NCI-H748 treated with DMSO at 0.1 percent for 48 hours (cell line): ENCODE results near the gene SSUH2.
A peak's percentile ranks its signal among the peaks of the same experiment; 100 is the strongest.
"Not testable (repeated sequence)": the region's sequence is repeated elsewhere in the genome, so short reads cannot be mapped to it uniquely, and the experiment has no call there.

Source experiments
- DNase-seq: peaks from one replicate; lab custom pipeline; 2025; lab: John Stamatoyannopoulos, UW

Gene SSUH2, protein sequence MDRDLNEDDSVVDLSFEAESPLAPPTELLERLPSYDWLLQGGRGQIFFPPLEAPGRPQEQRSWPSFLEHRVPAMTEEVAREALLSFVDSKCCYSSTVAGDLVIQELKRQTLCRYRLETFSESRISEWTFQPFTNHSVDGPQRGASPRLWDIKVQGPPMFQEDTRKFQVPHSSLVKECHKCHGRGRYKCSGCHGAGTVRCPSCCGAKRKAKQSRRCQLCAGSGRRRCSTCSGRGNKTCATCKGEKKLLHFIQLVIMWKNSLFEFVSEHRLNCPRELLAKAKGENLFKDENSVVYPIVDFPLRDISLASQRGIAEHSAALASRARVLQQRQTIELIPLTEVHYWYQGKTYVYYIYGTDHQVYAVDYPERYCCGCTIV

DNA sequence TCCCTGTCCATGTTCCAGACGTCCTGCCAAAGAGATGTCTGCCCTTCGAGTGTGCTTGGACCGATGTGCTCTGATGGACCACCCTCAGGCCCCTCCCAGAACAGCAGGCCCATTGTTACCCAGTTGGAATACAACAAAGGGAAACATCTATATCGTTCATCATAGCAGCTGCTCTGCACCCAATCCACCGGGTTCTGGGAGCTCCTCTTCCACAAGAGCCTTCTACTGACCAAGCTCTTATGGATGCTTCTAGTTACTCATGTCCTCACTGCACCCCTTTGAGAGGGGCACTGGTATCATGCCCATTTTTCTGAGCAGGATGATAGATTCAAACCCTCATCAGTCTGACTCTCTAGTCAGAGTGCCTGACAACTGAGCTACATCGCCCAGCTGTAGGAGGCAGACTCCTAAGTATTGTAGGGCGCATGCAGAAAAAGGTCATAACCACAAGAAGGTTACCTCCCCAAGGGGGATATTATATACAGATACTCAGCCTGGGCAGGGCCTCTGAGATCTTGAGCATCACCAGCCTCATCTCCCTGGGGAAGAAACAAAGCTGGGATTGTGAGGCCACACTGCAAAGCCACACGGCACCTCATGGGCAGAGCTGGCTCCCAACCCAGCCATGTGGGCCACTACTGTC lies at the start of gene SSUH2:
SSUH2 (minus strand) TSS at position 51 of the 643 bp plus-strand sequence; CDS start at position 11, 40 bp downstream.
- no peak for DNase-seq

DNA sequence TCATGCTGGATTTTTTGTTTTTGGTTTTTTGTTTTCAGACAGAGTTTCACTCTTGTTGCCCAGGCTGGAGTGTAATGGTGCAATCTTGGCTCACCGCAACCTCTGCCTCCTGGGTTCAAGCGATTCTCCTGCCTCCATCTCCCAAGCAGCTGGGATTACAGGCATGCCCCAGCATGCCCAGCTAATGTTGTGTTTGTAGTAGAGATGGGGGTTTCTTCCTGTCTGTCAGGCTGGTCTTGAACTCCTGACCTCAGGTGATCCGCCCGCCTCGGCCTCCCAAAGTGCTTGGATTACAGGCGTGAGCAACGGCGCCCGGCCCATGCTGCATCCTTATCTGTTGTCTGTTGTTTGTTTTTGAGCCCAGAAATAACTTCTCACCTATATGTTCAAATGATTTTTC lies 46.7 kb upstream of the SSUH2 start:
- DNase-seq = not testable (repeated sequence)

DNA sequence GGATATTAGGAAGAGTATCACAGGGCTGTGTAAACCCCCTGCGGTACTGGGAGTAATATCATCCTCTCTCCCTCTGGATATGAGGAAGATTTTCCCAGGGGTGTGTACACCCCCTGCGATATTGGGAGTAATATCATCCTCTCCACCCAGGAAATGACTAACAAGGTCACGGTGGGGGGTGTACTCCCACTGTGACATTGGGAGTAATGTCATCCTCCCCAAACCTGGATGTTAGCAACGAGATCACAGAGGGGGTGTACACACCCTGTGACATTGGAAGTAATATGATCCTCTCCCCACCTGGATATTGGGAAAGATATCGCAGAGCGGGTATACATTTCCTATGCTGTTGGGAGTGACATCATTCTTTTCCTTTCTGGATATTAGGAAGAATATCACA lies 40.4 kb upstream of the SSUH2 start:
- DNase-seq = not testable (repeated sequence)

DNA sequence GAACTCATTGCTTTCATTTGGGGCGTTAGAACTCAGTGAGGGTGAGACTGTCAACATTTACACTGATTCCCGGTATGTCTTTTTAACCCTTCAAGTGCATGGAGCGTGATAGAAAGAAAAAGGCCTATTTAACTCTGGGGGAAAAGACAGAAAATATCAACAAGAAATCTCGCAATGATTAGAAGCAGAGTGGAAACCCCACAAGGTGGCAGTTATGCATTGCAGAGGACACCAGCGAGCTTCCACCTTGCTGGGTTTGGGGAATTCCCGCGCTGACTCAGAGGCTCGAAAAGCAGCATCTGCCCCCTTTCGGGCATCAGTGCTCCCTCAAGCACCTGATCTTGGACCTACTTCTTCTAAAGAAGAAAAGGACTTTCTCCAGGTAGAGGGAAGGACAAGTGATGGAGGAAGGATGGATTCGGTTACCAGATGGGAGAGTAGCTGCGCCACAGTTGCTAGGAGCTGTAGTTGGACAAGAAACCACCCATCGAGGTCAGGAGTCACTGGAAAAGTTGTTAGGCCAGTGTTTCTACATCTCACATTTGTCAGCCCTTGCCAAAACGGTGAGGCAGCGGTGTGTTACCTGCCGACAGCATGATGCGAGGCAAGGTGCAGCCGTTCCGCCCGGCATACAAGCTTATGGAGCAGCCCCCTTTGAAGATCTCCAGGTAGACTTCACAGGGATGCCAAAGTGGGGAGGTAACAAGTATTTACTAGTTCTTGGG lies 38.4 kb upstream of the SSUH2 start:
- DNase-seq = not testable (repeated sequence)

DNA sequence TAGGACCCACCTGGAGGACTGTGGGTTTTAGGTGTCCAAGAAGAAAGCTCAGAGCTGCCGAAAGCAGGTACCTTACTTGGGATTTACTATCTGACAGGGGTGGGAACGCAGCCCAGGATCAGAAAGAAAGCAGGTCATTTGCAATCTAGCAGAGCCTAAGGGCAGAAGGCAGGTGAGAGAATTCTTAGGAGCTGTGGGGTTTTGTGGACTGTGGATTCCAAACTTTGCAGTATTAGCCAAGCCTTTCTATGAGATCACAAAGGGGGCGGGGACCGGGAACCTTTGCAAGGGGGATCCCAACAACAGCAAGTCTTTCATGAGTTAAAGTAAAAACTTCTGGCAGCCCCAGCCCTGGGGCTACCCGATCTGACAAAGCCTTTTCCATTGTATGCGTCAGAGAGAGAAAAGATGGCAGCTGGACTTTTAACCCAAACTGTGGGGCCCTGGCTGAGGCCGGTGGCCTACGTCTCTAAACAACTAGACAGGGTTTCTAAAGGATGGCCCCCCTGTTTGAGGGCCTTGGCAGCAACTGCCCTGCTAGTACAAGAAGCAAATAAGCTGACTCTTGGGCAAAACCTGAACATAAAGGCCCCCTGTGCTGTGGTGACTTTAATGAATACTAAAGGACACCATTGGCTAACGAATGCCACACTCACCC lies 37.4 kb upstream of the SSUH2 start:
- DNase-seq = not testable (repeated sequence)

DNA sequence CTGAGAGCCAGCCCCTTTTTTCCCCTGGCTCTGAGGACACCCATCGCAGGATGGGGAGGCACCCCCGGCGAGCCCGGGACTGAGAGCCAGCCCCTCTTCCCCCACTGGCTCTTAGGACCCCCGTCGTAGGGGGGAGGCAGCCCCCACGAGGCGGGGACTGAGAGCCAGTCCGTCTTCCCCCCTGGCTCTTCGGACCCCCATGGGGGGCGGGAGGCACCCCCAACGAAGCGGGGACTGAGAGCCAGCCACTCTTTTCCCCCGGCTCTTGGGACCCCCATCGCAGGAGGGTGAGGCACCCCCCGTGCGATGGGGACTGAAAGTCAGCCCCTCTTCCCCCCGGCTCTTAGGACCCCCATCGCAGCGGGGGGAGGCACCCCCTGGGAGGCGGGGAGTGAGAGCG lies 36.8 kb upstream of the SSUH2 start:
- no peak for DNase-seq

DNA sequence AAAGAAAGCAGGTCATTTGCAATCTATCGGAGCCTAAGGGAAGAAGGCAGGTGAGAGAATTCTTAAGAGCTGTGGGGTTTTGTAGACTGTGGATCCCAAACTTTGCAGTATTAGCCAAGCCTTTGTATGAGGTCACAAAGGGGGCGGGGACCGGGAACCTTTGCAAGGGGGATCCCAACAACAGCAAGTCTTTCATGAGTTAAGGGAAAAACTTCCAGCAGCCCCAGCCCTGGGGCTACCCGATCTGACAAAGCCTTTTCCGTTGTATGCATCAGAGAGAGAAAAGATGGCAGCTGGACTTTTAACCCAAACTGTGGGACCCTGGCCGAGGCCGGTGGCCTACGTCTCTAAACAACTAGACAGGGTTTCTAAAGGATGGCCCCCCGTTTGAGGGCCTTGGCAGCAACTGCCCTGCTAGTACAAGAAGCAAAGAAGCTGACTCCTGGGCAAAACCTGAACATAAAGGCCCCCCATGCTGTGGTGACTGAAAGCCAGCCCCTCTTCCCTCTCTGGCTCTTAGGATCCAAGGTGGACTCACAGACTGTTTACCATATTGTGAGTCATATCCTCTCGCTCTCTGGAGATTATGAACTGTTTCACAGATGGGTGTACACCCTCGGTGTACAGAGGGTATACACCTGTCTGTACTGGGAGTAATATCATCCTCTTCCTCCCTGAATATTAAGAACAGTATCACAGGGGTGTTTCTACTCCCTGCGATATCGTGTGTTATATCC lies 35.4 kb upstream of the SSUH2 start:
- not testable (repeated sequence) for DNase-seq

DNA sequence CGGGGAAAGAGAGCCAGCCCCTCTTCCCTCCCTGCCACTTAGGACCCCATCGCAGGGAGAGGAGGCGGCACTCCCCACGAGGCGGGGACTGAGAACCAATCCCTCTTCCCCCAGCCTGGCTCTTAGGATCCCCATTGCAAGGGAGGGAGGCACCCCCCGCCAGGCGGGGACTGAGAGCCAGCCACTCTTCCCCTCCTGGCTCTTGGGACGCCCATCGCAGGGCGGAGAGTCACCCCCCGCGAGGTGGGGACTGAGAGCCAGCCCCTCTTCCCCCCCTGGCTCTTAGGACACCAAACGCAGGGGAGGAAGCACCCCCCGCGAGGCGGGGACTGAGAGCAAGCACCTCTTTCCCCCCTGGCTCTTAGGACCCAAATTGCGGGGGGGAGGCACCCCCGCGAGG lies 34.2 kb upstream of the SSUH2 start:
- DNase-seq = no peak

DNA sequence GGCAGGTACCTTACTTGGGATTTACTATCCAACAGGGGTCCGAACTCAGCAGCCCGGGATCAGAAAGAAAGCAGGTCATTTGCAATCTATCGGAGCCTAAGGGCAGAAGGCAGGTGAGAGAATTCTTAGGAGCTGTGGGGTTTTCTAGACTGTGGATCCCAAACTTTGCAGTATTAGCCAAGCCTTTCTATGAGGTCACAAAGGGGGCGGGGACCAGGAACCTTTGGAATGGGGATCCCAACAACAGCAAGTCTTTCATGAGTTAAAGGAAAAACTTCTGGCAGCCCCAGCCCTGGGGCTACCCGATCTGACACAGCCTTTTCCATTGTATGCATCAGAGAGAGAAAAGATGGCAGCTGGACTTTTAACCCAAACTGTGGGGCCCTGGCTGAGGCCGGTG lies 32.7 kb upstream of the SSUH2 start:
- not testable (repeated sequence) for DNase-seq

DNA sequence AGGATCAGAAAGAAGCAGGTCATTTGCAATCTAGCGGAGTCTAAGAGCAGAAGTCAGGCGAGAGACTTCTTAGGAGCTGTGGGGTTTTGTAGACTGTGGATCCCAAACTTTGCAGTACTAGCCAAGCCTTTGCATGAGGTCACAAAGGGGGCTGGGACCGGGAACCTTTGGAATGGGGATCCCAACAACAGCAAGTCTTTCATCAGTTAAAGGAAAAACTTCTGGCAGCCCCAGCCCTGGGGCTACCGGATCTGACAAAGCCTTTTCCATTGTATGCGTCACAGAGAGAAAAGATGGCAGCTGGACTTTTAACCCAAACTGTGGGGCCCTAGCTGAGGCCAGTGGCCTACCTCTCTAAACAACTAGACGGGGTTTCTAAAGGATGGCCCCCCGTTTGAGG lies 31.0 kb upstream of the SSUH2 start:
- DNase-seq = not testable (repeated sequence)

DNA sequence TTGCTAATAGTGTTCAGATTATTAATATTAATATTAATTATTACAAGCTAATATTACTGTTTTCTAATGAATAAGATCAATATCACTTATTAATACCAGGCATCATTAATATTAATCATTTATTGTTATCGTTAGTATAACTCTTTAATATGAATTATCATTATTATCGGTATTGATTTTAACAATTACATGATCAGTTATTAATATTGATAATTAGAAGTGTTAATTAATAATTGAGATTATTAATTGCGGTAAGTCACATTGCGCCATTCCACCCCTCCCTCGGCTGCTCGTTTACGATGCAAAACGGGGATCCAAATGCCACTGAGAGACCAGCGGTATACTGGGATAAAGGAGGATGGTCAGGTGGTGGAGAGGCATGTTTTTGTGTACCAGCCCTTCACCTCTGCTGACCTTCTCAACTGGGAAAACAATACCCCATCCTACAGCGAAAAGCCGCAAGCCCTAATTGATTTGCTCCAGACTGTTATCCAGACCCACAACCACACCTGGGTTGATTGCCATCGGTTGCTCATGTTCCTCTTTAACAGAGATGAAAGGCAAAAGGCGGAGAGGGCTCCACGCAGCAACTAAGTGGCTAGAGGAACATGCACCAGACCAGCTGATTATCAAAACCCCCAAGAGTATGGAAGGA lies 28.6 kb upstream of the SSUH2 start:
- DNase-seq = no peak

DNA sequence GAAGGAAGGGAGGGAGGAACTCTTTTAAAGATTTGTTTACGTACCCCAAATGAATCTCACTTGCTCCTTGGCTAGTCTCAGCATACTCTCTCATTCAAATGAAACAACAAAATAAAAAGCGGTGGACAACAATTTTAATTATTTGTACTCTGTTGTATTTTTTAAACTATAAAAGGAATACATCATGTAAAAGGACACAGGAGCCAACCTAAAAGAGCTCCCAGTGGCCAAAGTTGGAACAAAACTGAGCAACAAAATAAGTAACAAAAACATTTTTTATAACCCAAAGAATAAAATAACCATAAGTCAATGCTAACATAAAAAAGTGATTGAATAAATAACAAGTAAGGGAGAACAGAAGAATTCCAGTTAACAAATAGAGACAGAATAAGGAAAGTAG lies 24.4 kb upstream of the SSUH2 start:
- no peak for DNase-seq

DNA sequence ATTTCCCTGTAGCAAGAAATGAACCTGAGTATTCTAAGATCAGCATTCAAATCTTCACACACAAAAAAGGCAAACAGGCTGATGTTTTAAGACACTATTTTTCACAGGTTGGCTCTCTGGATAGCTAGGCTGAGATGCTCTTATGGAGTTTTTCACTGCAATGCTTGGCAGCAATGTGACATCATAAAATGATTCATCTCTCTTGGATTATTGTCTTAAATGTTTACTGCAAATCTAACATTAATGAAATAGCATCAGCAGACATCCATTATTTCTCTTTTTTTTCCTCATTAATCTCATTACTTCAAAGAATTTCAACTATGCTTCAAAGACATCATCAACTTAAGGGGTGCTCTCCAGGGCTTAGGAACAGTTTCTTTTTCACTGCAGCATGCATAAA lies 23.6 kb upstream of the SSUH2 start:
- DNase-seq = no peak

DNA sequence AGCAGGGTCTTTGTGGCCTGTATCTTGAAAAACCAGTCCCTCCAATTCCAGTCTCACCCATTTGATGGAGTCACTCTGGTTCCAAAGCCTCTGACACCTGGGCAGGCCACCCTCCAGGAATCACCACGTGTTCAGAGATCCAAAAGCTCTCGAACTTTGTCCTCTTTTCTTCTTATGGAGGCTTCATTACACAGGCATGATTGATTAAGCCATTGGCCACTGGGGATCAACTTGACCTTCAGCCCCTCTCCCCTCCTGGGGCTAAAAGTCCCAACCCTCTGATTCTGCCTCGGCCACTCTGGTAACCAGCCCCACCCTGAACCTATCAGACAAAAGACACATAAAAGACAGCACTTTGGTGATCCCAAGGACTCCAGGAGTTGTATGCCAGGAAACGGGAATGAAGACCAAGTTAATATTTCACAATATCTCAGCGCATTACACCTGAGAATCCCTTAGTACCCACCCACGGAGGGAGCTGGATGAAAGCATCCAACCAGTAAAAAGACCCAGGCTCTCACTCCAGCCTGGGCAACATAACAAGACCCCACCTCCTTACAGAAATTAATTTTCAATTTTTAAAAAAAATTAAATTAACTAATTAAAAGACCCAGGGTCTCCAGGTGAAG lies 23.0 kb upstream of the SSUH2 start:
- DNase-seq = no peak

DNA sequence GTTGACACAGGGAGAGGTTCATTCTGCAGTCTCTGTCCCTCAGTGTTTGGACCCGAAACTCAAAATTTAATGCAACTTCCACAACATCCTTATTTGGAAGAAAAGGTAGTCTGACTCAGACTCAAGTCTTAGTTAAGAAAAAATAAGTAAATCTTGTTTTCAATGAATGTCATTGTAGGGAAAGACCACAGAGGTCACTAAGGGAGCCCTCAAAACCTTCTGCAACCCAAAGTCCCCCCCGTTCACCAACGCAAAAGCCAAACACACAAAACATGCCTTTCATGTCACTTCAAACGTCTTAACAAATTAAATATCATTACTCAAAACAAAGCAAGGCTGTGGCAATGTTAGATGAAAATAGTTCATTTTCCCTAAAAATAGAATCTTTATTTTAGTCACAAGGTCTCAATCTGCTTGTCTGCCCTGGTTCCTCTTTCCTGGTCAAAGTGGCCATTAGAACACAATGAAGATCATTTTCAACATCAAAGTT lies 20.9 kb upstream of the SSUH2 start:
- no peak for DNase-seq

DNA sequence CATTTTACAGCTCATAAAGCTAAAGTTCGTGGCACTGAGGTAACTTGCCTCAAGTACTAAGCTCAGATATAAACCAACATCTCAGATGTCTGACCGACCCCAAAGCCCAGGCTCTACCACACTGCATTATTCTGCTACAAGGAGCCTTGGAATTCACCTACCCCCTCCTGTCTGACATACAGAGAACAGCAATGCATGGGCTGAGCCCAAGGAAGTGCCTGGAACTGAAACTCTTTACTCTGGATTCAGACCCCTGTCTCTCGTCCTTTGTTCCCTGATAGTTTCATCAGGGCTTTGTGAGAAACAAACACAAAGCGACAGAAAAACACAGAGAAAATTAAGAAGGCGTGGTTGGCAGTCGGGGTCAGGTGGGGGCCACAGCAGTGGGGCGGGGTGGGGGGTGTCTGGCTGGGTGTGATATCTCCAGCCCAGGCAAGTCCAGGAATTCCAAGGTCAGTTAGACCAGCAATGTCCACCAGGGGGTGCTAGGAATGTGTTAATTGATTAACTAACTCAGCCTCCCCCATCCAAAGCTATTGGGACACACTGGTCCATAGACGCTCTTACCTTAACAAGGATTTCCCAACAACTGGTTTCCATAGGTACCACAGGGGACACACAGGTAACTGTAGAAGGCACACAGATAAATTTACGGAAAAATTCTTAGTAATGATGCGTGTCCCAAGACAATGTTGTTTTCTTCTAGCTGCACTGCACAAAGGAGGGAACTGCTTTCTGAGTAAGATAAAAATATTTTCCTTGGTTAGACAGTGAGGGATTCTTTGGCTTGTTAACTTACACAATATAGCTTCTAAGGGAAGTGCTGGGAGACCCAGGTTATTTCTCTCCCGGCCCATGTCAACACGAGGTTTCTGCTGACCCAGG lies 18.8 kb upstream of the SSUH2 start:
- peak; percentile 10 for DNase-seq

DNA sequence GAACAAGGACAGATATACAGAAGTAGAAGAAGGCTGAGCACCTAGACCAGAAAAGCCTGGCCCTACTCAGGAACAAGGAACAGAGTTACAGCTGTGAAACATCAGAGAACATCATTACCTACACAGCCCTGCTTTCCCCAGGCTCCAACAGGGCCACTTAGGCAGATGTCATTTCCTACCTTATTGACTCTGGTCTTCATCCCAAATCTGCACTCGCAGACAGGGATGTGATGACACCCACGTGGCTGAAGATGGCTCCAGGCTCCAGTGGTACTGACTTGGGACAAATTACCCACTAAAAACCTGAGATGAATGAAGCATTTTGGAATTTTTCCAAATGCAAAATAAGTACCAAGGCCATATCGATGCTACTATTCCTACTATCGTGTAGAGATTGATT lies 18.0 kb upstream of the SSUH2 start:
- no peak for DNase-seq

DNA sequence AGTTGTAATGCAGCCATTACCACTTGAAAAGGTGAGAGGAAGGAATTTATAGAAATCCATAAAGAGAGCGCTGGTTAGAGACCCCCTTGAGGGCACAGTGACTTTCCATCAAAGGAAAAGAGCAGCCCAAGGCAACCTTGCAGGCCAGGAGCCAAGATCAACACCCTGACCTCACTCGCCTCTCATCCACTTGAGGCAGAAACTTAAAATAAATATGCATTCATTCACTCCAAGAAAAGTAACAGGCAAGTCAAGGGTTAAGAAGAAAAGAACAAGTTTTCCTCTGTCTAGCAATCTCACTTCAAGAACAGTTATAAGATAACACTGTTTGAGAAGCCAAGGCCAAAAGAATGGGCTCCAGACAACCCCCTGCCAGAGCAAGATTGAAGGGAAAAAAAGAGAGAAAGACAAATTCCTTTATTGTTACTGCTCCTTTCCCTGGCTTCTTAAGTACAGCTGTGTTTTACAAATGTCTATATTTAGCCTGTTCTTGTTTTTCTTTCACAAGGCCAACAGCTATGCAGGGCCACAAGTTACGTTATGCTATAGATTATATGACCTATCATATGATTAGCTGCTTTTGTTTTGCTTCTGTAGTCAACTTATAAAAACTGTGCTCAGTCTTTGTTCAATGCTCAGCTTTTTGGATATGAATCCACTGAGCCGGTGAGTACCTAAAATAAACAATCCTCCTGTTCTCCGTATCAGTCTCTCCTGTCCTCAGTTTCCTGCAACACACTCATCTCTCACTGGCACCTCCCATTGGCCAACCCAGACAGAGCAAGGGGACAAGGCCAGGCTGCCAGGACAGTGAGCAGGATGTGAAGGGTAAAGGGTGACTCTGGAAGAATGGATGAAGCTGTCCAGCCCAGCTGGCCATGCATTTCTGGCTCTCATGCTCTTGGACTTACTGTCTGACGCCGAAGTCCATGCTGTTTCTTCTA lies 15.8 kb upstream of the SSUH2 start:
- DNase-seq = no peak
